ENCODE measurements around the gene PPM1E.

DNA sequence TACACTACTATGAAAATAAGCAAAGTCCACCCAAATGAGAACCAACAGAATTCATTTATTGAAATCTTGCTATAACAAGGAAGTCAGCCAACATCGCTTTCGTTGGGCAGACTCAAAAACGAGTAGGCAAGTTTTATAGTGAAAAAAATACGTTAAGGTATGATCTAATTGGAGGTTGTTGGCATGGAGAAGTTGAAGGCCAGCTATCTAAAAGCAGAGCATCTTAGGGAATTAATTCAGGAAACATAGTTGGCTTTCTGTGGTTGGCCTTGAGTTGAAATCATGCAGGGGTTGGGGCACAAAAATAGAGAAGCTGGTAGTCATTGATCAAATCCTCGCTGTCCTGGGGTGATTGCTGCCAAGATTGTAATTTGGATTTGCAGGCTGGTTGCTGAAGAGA, 118.3 kb downstream of the PPM1E start:
- TF ChIP-seq, protein P1, sequence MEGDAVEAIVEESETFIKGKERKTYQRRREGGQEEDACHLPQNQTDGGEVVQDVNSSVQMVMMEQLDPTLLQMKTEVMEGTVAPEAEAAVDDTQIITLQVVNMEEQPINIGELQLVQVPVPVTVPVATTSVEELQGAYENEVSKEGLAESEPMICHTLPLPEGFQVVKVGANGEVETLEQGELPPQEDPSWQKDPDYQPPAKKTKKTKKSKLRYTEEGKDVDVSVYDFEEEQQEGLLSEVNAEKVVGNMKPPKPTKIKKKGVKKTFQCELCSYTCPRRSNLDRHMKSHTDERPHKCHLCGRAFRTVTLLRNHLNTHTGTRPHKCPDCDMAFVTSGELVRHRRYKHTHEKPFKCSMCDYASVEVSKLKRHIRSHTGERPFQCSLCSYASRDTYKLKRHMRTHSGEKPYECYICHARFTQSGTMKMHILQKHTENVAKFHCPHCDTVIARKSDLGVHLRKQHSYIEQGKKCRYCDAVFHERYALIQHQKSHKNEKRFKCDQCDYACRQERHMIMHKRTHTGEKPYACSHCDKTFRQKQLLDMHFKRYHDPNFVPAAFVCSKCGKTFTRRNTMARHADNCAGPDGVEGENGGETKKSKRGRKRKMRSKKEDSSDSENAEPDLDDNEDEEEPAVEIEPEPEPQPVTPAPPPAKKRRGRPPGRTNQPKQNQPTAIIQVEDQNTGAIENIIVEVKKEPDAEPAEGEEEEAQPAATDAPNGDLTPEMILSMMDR (IDR thresholded peaks at IDR 0.05) = no peak
- no peak for TF ChIP-seq POLR2A (IDR thresholded peaks at IDR 0.05)
